ENCODE measurements around the gene E2F2.

The E2F2 gene

GRCh38 chr1:23481904-23482303, 49.1 kb downstream of the E2F2 start:
- no peak for DNase-seq (ENCODE audit: low read depth)

- no peak for DNase-seq (ENCODE audit: low read depth)
These were observed 49.9 kb downstream of the E2F2 start for GRCh38 chr1:23481026-23481597.

GRCh38 chr1:23480187-23481025, 50.6 kb downstream of the E2F2 start:
- DNase-seq (ENCODE audit: low read depth) = no peak

- no peak for DNase-seq (ENCODE audit: low read depth)
These were observed 51.4 kb downstream of the E2F2 start for GRCh38 chr1:23479666-23479941.

GRCh38 chr1:23478896-23479665, 52.0 kb downstream of the E2F2 start:
- peak; percentile 76 for DNase-seq (ENCODE audit: low read depth)

- DNase-seq (ENCODE audit: low read depth) = peak; percentile 40
These were observed 53.5 kb downstream of the E2F2 start for GRCh38 chr1:23477359-23478144.

- peak; percentile 90 for DNase-seq (ENCODE audit: low read depth)
These were observed 55.4 kb downstream of the E2F2 start for GRCh38 chr1:23475641-23476040.

GRCh38 chr1:23475134-23475628, 55.9 kb downstream of the E2F2 start:
- DNase-seq (ENCODE audit: low read depth) = peak; percentile 97

- DNase-seq (ENCODE audit: low read depth) = peak; percentile 94
These were observed 57.8 kb downstream of the E2F2 start for GRCh38 chr1:23473037-23473800.

- no peak for DNase-seq (ENCODE audit: low read depth)
These were observed 58.5 kb downstream of the E2F2 start for GRCh38 chr1:23472351-23473036.

GRCh38 chr1:23471473-23472075, 59.5 kb downstream of the E2F2 start:
- DNase-seq (ENCODE audit: low read depth) = no peak

- DNase-seq (ENCODE audit: low read depth) = peak; percentile 96
These were observed 60.6 kb downstream of the E2F2 start for GRCh38 chr1:23470282-23471070.

- no peak for DNase-seq (ENCODE audit: low read depth)
These were observed 61.6 kb downstream of the E2F2 start for GRCh38 chr1:23469372-23469982.

- no peak for DNase-seq (ENCODE audit: low read depth)
These were observed 64.5 kb downstream of the E2F2 start for GRCh38 chr1:23466423-23466989.

GRCh38 chr1:23463286-23463685, 67.7 kb downstream of the E2F2 start:
- DNase-seq (ENCODE audit: low read depth) = no peak

GRCh38 chr1:23462766-23463165, 68.3 kb downstream of the E2F2 start:
- no peak for DNase-seq (ENCODE audit: low read depth)

- DNase-seq (ENCODE audit: low read depth) = no peak
These were observed 70.0 kb downstream of the E2F2 start for GRCh38 chr1:23461050-23461449.

- no peak for DNase-seq (ENCODE audit: low read depth)
These were observed 70.5 kb downstream of the E2F2 start for GRCh38 chr1:23460519-23460918.

- no peak for DNase-seq (ENCODE audit: low read depth)
These were observed 71.7 kb downstream of the E2F2 start for GRCh38 chr1:23459338-23459757.
